NK-92 treated with Interleukin-12 subunit alpha and Interleukin-12 subunit beta, amount 100 ng/mL, for 24 hours (cell line): ENCODE measurements around the gene TOP1.

Experiments
- DNase-seq: peaks from one replicate; lab custom pipeline; 2025; lab: John Stamatoyannopoulos, UW

The TOP1 gene

GRCh38 chr20:41168281-41169161 lies 139.9 kb downstream of the TOP1 start:
- no peak for DNase-seq

- DNase-seq = no peak
Measured at GRCh38 chr20:41169162-41169690, 140.6 kb downstream of the TOP1 start.

GRCh38 chr20:41169791-41170351 lies 141.2 kb downstream of the TOP1 start:
- DNase-seq = no peak

GRCh38 chr20:41170386-41171105 lies 141.9 kb downstream of the TOP1 start:
- DNase-seq = no peak

GRCh38 chr20:41171736-41172295 lies 143.2 kb downstream of the TOP1 start:
- no peak for DNase-seq

- no peak for DNase-seq
Measured at GRCh38 chr20:41172296-41173140, 143.9 kb downstream of the TOP1 start.

GRCh38 chr20:41173161-41173721 lies 144.6 kb downstream of the TOP1 start:
- DNase-seq = peak; percentile 45

- no peak for DNase-seq
Measured at GRCh38 chr20:41173791-41174341, 145.2 kb downstream of the TOP1 start.
